22Rv1 (cell line): ENCODE measurements around the gene ACVR2A.

Source experiments
- H3K27ac ChIP-seq: fragments of 450-650 bp; 2 replicates; pipeline ENCODE4 v1.5.1; 2017
- ZFX ChIP-seq: fragments of 450-650 bp; IDR thresholded peaks from 2 replicates; pipeline ENCODE4 v1.6.1; 2017; ENCODE audit warnings: antibody characterized with exemption, borderline replicate concordance
- TF ChIP-seq, protein P1 (sequence below): fragments of 450-650 bp; IDR thresholded peaks from 2 replicates; pipeline ENCODE4 v1.5.1; 2017; ENCODE audit warnings: mild to moderate bottlenecking

ACVR2A gene

DNA sequence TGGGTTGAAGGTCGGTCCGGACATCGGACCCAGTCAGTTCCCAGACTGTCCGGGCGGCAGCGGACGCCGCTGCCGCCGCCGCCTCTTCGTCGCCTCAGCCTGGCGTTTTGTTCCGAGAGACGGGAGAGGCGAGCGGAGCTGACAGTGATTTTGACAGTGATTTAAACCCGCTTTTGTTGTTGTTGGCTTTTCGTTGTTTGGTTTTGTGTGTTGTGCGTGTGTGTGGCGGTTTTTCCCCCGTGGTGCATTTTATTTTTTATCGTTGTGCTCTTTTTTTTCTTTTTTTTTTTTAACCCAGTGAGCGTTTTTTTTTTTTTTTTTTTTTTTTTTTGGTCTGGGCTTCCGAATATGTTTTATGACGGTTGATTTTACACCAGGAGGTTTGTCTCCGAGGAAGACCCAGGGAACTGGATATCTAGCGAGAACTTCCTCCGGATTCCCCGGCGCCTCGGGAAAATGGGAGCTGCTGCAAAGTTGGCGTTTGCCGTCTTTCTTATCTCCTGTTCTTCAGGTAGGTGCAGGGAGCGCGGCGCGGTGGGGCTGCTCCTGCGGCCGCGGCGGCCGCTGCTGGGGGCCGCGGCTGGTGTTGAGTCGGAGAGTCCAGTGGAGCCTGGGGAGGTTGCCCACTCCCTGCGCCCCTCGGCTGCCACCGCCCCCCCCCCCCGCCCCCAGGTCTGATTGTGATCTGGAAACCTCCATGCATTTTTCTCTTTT lies at the start of gene ACVR2A:
ACVR2A (plus strand) TSS at position 333 of the 714 bp plus-strand sequence; CDS start at position 457, 124 bp downstream.
- H3K27ac ChIP-seq = peak within 1 kb of the TSS; percentile 80
- TF ChIP-seq, protein P1, sequence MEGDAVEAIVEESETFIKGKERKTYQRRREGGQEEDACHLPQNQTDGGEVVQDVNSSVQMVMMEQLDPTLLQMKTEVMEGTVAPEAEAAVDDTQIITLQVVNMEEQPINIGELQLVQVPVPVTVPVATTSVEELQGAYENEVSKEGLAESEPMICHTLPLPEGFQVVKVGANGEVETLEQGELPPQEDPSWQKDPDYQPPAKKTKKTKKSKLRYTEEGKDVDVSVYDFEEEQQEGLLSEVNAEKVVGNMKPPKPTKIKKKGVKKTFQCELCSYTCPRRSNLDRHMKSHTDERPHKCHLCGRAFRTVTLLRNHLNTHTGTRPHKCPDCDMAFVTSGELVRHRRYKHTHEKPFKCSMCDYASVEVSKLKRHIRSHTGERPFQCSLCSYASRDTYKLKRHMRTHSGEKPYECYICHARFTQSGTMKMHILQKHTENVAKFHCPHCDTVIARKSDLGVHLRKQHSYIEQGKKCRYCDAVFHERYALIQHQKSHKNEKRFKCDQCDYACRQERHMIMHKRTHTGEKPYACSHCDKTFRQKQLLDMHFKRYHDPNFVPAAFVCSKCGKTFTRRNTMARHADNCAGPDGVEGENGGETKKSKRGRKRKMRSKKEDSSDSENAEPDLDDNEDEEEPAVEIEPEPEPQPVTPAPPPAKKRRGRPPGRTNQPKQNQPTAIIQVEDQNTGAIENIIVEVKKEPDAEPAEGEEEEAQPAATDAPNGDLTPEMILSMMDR = no peak
- TF ChIP-seq ZFX = no peak

GRCh38 chr2:147800316-147800715 lies 44.5 kb upstream of the ACVR2A start:
- TF ChIP-seq ZFX = no peak
- TF ChIP-seq, protein P1 = no peak
- no peak overlapping the region for H3K27ac ChIP-seq

- TF ChIP-seq, protein P1 = no peak
- no peak for TF ChIP-seq ZFX
- no peak overlapping the region for H3K27ac ChIP-seq
Measured at GRCh38 chr2:147806846-147807245, 38.0 kb upstream of the ACVR2A start.

- no peak overlapping the region for H3K27ac ChIP-seq
- TF ChIP-seq ZFX = no peak
- TF ChIP-seq, protein P1 = no peak
Measured at GRCh38 chr2:147808520-147808919, 36.3 kb upstream of the ACVR2A start.

DNA sequence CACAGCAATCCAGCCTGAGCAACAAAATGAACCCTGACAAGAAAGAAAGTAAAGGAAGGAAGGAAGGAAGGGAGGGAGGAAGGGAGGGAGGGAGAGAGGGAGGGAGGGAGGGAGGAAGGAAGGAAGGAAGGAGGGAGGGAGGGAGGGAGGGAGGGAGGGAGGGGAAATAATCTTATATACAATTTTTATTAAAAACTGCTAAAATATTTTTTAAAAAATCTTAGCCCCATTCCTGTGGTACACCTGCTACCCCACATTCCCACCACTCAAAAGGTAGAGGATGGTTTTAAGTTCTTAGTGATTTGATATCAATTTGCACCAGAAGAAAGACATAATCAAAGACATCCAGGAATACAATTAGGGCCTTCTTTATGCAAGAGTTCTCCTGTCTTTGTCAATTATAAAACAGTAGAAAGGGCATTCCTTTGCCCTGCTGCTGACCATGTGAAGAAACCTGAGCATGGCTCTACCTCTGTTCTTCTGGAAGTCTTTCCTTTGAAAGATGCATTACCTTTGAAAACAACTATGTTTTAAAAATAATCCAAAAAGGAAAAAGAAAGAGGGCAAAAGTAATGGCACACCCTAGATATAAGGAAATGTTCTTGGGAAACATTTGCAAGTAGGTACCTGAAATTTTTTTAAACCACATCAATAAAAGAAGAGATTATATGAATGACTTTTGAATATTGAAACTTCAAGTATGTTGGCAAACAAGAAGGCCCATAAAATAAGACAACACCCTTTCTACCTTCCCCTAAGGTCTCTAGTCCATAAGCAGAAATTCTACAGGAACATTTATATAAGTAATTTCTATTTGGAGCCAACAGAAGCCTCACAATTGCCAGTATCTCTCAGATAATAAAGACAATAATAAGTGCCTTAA lies 33.7 kb upstream of the ACVR2A start:
- TF ChIP-seq ZFX = no peak
- TF ChIP-seq, protein P1 = no peak
- H3K27ac ChIP-seq = no peak overlapping the region

DNA sequence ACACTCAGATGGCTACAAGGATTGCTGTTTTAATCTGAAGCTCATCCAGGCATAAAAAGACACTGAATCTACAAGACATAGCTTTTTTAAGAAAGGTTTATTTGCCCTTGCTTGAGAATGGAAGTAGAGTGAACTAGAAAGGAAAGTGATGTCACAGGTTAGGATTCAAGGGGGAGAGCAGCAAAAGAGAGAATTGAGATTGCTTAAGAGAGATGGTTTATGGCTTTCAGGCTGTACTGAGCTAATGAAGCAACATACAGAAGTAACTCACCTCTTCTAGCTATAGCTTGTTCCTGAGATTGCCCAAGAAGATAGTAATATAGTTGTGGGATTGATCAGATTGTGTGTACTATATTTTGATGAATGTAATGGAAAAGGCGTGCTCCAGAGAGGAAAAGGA lies 26.1 kb upstream of the ACVR2A start:
- H3K27ac ChIP-seq = no peak overlapping the region
- TF ChIP-seq ZFX = no peak
- TF ChIP-seq, protein P1 = no peak

GRCh38 chr2:147824620-147825019 lies 20.2 kb upstream of the ACVR2A start:
- TF ChIP-seq ZFX = no peak
- TF ChIP-seq, protein P1 = no peak
- H3K27ac ChIP-seq = no peak overlapping the region
